Measurements from ENCODE around the gene MTHFD1. TPM values are rescaled to one million over a fixed set of nuclear protein-coding genes. Genes with fewer than 3 reads are reported as not detected.

MTHFD1 gene
- total and polyA plus RNA-seq, 2 donors (not counting 3 experiments of a cell fraction or from before 2014, with no cell fraction given), result 26.3 to 114 TPM

GRCh38 chr14:64391113-64391725, 3.1 kb downstream of the MTHFD1 start:
- CTCF ChIA-PET, result interaction anchor here (2.7 kb wide), 1 partner anchor 39 kb away, joined by 8 read pairs; no protein-coding TSS in a partner anchor
- H3K36me3 ChIP-seq (ENCODE audit: control insufficient read depth in 2 of 2, extremely low read depth in 1 of 2, insufficient read depth in 2 of 2, low read length in 2 of 2), result peaks cover 0 to 3% of the 10 kb centered on the region in 2 experiments
- no peak for DNase-seq (ENCODE audit: low read depth, low spot score)
- H3K4me1 ChIP-seq (ENCODE audit: control insufficient read depth, extremely low read depth, insufficient read depth, low read length), result peaks cover 16% of the 10 kb centered on the region
- H3K4me3 ChIP-seq (replicated peaks in 1 of 3; ENCODE audit: insufficient read depth in 1 of 3, low read depth in 1 of 3, low read length in 3 of 3), result no peak overlapping the region
- dilution Hi-C loops (cut with MboI; ENCODE audit: extremely low pct_ligation_motif_present, low sequenced_read_pairs), result no loop called here
- no peak overlapping the region for H3K9ac ChIP-seq (replicated peaks; ENCODE audit: extremely low read depth, insufficient read depth, low read length)
- H3K9me3 ChIP-seq (replicated peaks; ENCODE audit: control insufficient read depth, insufficient read depth, low read length), result no peaks in the 10 kb centered on the region
- H3K27ac ChIP-seq (ENCODE audit: insufficient read depth, low read depth, low read length), result no peak overlapping the region
- intact Hi-C loops (cut with micrococcal nuclease), result no loop called here
- no peaks in the 10 kb centered on the region for H3K27me3 ChIP-seq (ENCODE audit: control insufficient read depth in 2 of 2, insufficient read depth in 2 of 2, low read length in 2 of 2)
- no peak overlapping the region for H3K4me2 ChIP-seq (ENCODE audit: insufficient read depth, low read length)
- no peaks in the 10 kb centered on the region for H3K9me1 ChIP-seq (replicated peaks; ENCODE audit: control insufficient read depth, extremely low read depth, insufficient read depth, low read length)
- H2AFZ ChIP-seq (ENCODE audit: low read depth, low read length), result no peak overlapping the region
- no peak for TF ChIP-seq FOS (IDR thresholded peaks at IDR 0.05; ENCODE audit: borderline replicate concordance, insufficient read depth, low read length)
- no peak for TF ChIP-seq JUN (IDR thresholded peaks at IDR 0.05; ENCODE audit: borderline replicate concordance, insufficient read depth, insufficient read length, low read depth)
- TF ChIP-seq POLR2AphosphoS5 (IDR thresholded peaks at IDR 0.05; ENCODE audit: insufficient read depth, low read depth, low read length), result no peak
- no peak for TF ChIP-seq MYC (IDR thresholded peaks at IDR 0.05; ENCODE audit: low read depth, low read length)
- POLR2A ChIA-PET, result no interaction called here
- BruUV-seq (replicated peaks), result no TSS peak
- H3K79me2 ChIP-seq (ENCODE audit: control insufficient read depth, insufficient read depth, low read length), result peaks cover 55% of the 10 kb centered on the region
- no peak for FAIRE-seq
- H4K20me1 ChIP-seq (replicated peaks; ENCODE audit: control insufficient read depth, extremely low read depth, insufficient read depth, low read length), result no peaks in the 10 kb centered on the region

GRCh38 chr14:64391986-64392385, 3.8 kb downstream of the MTHFD1 start:
- DNase-seq (ENCODE audit: low read depth, low spot score) (no peak), FAIRE-seq (no peak)
- H4K20me1 ChIP-seq (replicated peaks; ENCODE audit: control insufficient read depth, extremely low read depth, insufficient read depth, low read length), result no peaks in the 10 kb centered on the region
- peaks cover 15% of the 10 kb centered on the region for H3K4me1 ChIP-seq (ENCODE audit: control insufficient read depth, extremely low read depth, insufficient read depth, low read length)
- H3K4me3 ChIP-seq (replicated peaks in 1 of 3; ENCODE audit: insufficient read depth in 1 of 3, low read depth in 1 of 3, low read length in 3 of 3), result no peak overlapping the region
- H3K9me1 ChIP-seq (replicated peaks; ENCODE audit: control insufficient read depth, extremely low read depth, insufficient read depth, low read length), result no peaks in the 10 kb centered on the region
- H2AFZ ChIP-seq (ENCODE audit: low read depth, low read length), result no peak overlapping the region
- H3K9ac ChIP-seq (replicated peaks; ENCODE audit: extremely low read depth, insufficient read depth, low read length), result no peak overlapping the region
- H3K27ac ChIP-seq (ENCODE audit: insufficient read depth, low read depth, low read length), result no peak overlapping the region
- H3K36me3 ChIP-seq (ENCODE audit: control insufficient read depth in 2 of 2, extremely low read depth in 1 of 2, insufficient read depth in 2 of 2, low read length in 2 of 2), result peaks cover 0 to 3% of the 10 kb centered on the region in 2 experiments
- no peaks in the 10 kb centered on the region for H3K27me3 ChIP-seq (ENCODE audit: control insufficient read depth in 2 of 2, insufficient read depth in 2 of 2, low read length in 2 of 2)
- intact Hi-C loops (cut with micrococcal nuclease) (no loop called here), dilution Hi-C loops (cut with MboI; ENCODE audit: extremely low pct_ligation_motif_present, low sequenced_read_pairs) (no loop called here)
- no TSS peak for BruUV-seq (replicated peaks)
- TF ChIP-seq MAX (IDR thresholded peaks at IDR 0.05; ENCODE audit: insufficient read depth, insufficient read length), result no peak
- TF ChIP-seq, protein P1, sequence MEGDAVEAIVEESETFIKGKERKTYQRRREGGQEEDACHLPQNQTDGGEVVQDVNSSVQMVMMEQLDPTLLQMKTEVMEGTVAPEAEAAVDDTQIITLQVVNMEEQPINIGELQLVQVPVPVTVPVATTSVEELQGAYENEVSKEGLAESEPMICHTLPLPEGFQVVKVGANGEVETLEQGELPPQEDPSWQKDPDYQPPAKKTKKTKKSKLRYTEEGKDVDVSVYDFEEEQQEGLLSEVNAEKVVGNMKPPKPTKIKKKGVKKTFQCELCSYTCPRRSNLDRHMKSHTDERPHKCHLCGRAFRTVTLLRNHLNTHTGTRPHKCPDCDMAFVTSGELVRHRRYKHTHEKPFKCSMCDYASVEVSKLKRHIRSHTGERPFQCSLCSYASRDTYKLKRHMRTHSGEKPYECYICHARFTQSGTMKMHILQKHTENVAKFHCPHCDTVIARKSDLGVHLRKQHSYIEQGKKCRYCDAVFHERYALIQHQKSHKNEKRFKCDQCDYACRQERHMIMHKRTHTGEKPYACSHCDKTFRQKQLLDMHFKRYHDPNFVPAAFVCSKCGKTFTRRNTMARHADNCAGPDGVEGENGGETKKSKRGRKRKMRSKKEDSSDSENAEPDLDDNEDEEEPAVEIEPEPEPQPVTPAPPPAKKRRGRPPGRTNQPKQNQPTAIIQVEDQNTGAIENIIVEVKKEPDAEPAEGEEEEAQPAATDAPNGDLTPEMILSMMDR (IDR thresholded peaks at IDR 0.05; ENCODE audit: extremely low read depth in 1 of 2, insufficient read depth in 1 of 2, low read depth in 1 of 2, low read length in 2 of 2), result no peak
- no peak for TF ChIP-seq POLR2A (IDR thresholded peaks at IDR 0.05; ENCODE audit: low read depth, low read length)
- no peak for TF ChIP-seq JUN (IDR thresholded peaks at IDR 0.05; ENCODE audit: borderline replicate concordance, insufficient read depth, insufficient read length, low read depth)
- no peak for TF ChIP-seq EZH2 (IDR thresholded peaks at IDR 0.05; ENCODE audit: borderline replicate concordance, low read depth, low read length, severe bottlenecking)
- no peak for TF ChIP-seq FOS (IDR thresholded peaks at IDR 0.05; ENCODE audit: borderline replicate concordance, insufficient read depth, low read length)
- no peak for TF ChIP-seq GATA2 (IDR thresholded peaks at IDR 0.05; ENCODE audit: insufficient read depth, insufficient read length, low read depth, low read length)
- TF ChIP-seq MYC (IDR thresholded peaks at IDR 0.05; ENCODE audit: low read depth, low read length), result no peak
- no peak for TF ChIP-seq POLR2AphosphoS5 (IDR thresholded peaks at IDR 0.05; ENCODE audit: insufficient read depth, low read depth, low read length)
- H3K4me2 ChIP-seq (ENCODE audit: insufficient read depth, low read length), result no peak overlapping the region
- H3K9me3 ChIP-seq (replicated peaks; ENCODE audit: control insufficient read depth, insufficient read depth, low read length), result no peaks in the 10 kb centered on the region
- ChIA-PET CTCF (interaction anchor here (2.7 kb wide), 1 partner anchor 38 kb away, joined by 8 read pairs; no protein-coding TSS in a partner anchor), POLR2A (no interaction called here)
- H3K79me2 ChIP-seq (ENCODE audit: control insufficient read depth, insufficient read depth, low read length), result peaks cover 55% of the 10 kb centered on the region

Measured in endothelial cell of umbilical vein (primary cell).